GM23248 (cell line): ENCODE data around the gene ZNF548. TPM values are rescaled to one million over a fixed set of nuclear protein-coding genes. Genes with fewer than 3 reads are reported as not detected.

ENCODE experiments used
- DNase-seq: peaks from one replicate; pipeline ENCODE4 v3.0.0-alpha.2; 2015
- H2AFZ ChIP-seq: fragments of 200-600 bp; sonication (generic); 2 replicates; pipeline ENCODE4 v1.6.1; 2016; ENCODE audit warnings: antibody characterized with exemption
- H3F3A ChIP-seq: fragments of 200-600 bp; sonication (generic); 2 replicates; pipeline ENCODE4 v1.6.1; 2016; ENCODE audit warnings: mild to moderate bottlenecking, antibody characterized with exemption, mixed run types; ENCODE audit not compliant: insufficient read depth
- H3K27ac ChIP-seq: fragments of 200-600 bp; sonication (generic); 2 replicates; pipeline ENCODE4 v1.5.1; 2016; ENCODE audit warnings: mild to moderate bottlenecking
- H3K27me3 ChIP-seq: fragments of 200-600 bp; sonication (generic); replicated peaks from 2 replicates; pipeline ENCODE4 v1.6.1; 2016; ENCODE audit warnings: mild to moderate bottlenecking; ENCODE audit not compliant: insufficient read depth
- H3K36me3 ChIP-seq: fragments of 200-600 bp; sonication (generic); 2 replicates; pipeline ENCODE4 v1.6.1; 2016; ENCODE audit warnings: low read depth, mild to moderate bottlenecking
- H3K4me1 ChIP-seq: fragments of 200-600 bp; sonication (generic); 2 replicates; pipeline ENCODE4 v1.6.1; 2016; ENCODE audit warnings: mild to moderate bottlenecking; ENCODE audit not compliant: insufficient read depth
- H3K4me2 ChIP-seq: fragments of 200-600 bp; sonication (generic); one replicate; pipeline ENCODE4 v1.6.1; 2016; ENCODE audit warnings: mild to moderate bottlenecking; ENCODE audit not compliant: unreplicated experiment
- H3K4me3 ChIP-seq: fragments of 200-600 bp; sonication (generic); 2 replicates; pipeline ENCODE4 v1.5.1; 2016; ENCODE audit warnings: mild to moderate bottlenecking
- H3K79me2 ChIP-seq: fragments of 200-600 bp; sonication (generic); 2 replicates; pipeline ENCODE4 v1.6.1; 2016; ENCODE audit warnings: mild to moderate bottlenecking; ENCODE audit not compliant: insufficient read depth
- H3K9ac ChIP-seq: fragments of 200-600 bp; sonication (generic); 2 replicates; pipeline ENCODE4 v1.6.1; 2016; ENCODE audit warnings: mild to moderate bottlenecking
- H3K9me2 ChIP-seq: fragments of 200-600 bp; sonication (generic); 2 replicates; pipeline ENCODE4 v1.6.1; 2016; ENCODE audit warnings: mixed run types, mild to moderate bottlenecking, moderate library complexity; ENCODE audit not compliant: insufficient read depth
- H3K9me3 ChIP-seq: fragments of 200-600 bp; sonication (generic); one replicate; pipeline ENCODE4 v1.6.1; 2017; ENCODE audit warnings: low read depth
- H4K20me1 ChIP-seq: fragments of 200-600 bp; sonication (generic); 2 replicates; pipeline ENCODE4 v1.6.0; 2016; ENCODE audit not compliant: insufficient read depth
- EZH2 ChIP-seq: fragments of 200-600 bp; sonication (generic); IDR thresholded peaks from 2 replicates; pipeline ENCODE4 v1.6.1; 2018; ENCODE audit warnings: antibody characterized with exemption, mild to moderate bottlenecking; ENCODE audit not compliant: insufficient read depth, poor library complexity, severe bottlenecking
- EZH2phosphoT487 ChIP-seq: fragments of 200-600 bp; sonication (generic); IDR thresholded peaks from 2 replicates; pipeline ENCODE4 v1.6.1; 2018; ENCODE audit warnings: antibody characterized with exemption, moderate library complexity, mild to moderate bottlenecking, low read depth; ENCODE audit not compliant: insufficient read depth
- WGBS, 2 experiments: methylation state at CpG; one replicate each; pipeline ENCODE4 v1.1.6; 2015 to 2017; ENCODE audit warnings: low lambda C conversion rate in 2 of 2, low coverage in 1 of 2; ENCODE audit errors: missing lambda C conversion rate in 2 of 2; 5-methylcytosine and 5-hydroxymethylcytosine counted together
- in situ Hi-C: fragments of 300-500 bp; cut with MboI; formaldehyde crosslinking; loops from 2 replicates; pipeline ENCODE4 v1.15.0; 2020
- polyA plus RNA-seq: library from polyadenylated mRNA; unstranded; fragments of >200 nt; fragmentation: Nextera tagmentation; extraction: Ambion mirVana; gene quantifications from 2 replicates; pipeline ENCODE4 v1.2.1, GENCODE V29; 2016
- total RNA-seq: library from RNA; depleted of rRNA; stranded (reverse); fragments of >200 nt; shearing (Covaris generic); gene quantifications from 2 replicates; pipeline ENCODE4 v1.2.3, GENCODE V29; 2014

ZNF548 gene
- total and polyA plus RNA-seq, 2 experiments from 2014 or later: 6.9 to 20.3 TPM

- H2AFZ ChIP-seq: no peak overlapping the region
- H3K9me2 ChIP-seq: no peaks in the 10 kb centered on the region
- peaks cover 44% of the 10 kb centered on the region for H3K79me2 ChIP-seq
- no peak overlapping the region for H3K4me3 ChIP-seq
- H3K4me2 ChIP-seq: no peak overlapping the region
- H3F3A ChIP-seq: peaks cover 12% of the 10 kb centered on the region; the same call in 1 of the 2 replicates
- H3K4me1 ChIP-seq: no peaks in the 10 kb centered on the region
- DNase-seq: no peak
- H3K9me3 ChIP-seq: no peaks in the 10 kb centered on the region
- H3K9ac ChIP-seq: no peak overlapping the region
- no peaks in the 10 kb centered on the region for H4K20me1 ChIP-seq
- TF ChIP-seq EZH2 (no peak), EZH2phosphoT487 (no peak)
- in situ Hi-C loops: no loop called here
- no peak overlapping the region for H3K27ac ChIP-seq
- no peaks in the 10 kb centered on the region for H3K27me3 ChIP-seq
- peaks cover 31% of the 10 kb centered on the region for H3K36me3 ChIP-seq
- 95 to 98% methylated on average over 3 of the region's 3 CpGs for WGBS, 2 experiments
Measured at GRCh38 chr19:57421037-57421436, 31.4 kb downstream of the ZNF548 start.

- peak overlapping the region; percentile 97 for H2AFZ ChIP-seq
- no peaks in the 10 kb centered on the region for H3K36me3 ChIP-seq
- peak overlapping the region; percentile 86 for H3K4me2 ChIP-seq
- peak overlapping the region; percentile 80 for H3K9ac ChIP-seq
- no peaks in the 10 kb centered on the region for H3K9me3 ChIP-seq
- no peaks in the 10 kb centered on the region for H4K20me1 ChIP-seq
- peak overlapping the region; percentile 81 for H3K4me3 ChIP-seq
- DNase-seq: peak; percentile 52
- H3F3A ChIP-seq: peaks cover 4% of the 10 kb centered on the region; the same call in 1 of the 2 replicates
- WGBS, 2 experiments: 30% methylated on average over 15 of the region's 15 CpGs
- peak overlapping the region; percentile 59 for H3K27ac ChIP-seq
- no peaks in the 10 kb centered on the region for H3K27me3 ChIP-seq
- no peaks in the 10 kb centered on the region for H3K9me2 ChIP-seq
- H3K4me1 ChIP-seq: peaks cover 25% of the 10 kb centered on the region
- in situ Hi-C loops: no loop called here
- TF ChIP-seq EZH2 (no peak), EZH2phosphoT487 (no peak)
- peaks cover 42% of the 10 kb centered on the region for H3K79me2 ChIP-seq
Measured at GRCh38 chr19:57434386-57435061, 44.9 kb downstream of the ZNF548 start.

DNA sequence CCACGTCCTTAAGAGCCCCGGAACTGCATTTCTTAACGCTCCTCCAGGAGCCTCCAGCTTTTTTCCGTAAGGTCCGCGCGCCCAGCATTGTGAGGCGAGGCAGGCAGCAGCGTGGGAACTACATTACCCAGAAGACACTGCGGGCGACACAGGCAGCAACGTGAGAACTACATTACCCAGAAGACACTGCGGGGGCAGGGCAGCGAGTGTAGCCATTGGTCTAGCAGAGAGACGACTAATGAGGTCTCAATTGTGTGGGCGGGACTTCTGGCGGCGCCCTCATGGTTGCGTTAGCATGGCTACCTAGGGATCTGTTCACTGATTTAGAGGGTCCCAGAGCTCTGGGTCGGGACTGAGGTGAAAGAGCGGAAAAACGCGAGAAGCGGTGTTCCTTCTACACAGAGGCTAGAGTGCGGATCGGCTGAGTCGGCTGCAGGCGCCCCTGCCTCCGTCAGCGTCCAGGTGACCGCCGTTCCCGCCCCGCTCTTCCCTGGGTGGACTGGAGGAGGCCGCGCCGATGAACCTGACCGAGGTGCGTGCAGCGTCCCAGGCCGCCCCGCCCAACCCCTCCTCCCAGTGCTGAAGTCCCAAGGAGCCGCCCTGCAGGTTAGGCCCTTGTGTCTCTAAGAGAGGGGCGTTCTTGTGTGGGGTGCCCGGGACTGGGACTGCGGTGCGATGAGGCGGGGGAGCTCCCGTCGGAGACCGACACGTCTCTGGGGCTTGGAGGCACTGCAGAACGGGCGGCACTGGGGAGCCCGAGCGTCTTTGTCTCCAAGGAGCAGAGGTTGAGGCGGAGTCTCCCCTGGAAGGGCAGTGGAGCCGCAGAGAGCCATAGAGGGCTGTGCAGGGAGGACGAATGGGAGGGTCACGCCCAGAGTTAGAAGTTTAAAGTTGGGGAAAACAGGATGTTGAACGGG is 45.7 kb downstream of the ZNF548 start, which contains the start of gene ZNF749:
TSS of gene ZNF749 (plus strand) at position 264 of the 917 bp plus-strand sequence. CDS start at position 518, 254 bp downstream.
- TF ChIP-seq EZH2phosphoT487: no peak
- no peak for TF ChIP-seq EZH2
- Histone ChIP-seq H3K9ac (peak within 1 kb of the TSS; percentile 80), H3K79me2 (peaks cover 50% of the 10 kb centered on the region), H3K4me1 (peaks cover 25% of the 10 kb centered on the region), H3K4me3 (peak within 1 kb of the TSS; percentile 81), H3K27ac (peak within 1 kb of the TSS; percentile 59), H3K36me3 (no peaks in the 10 kb centered on the region), H3F3A (peaks cover 4% of the 10 kb centered on the region; the same call in 1 of the 2 replicates), H3K27me3 (no peaks in the 10 kb centered on the region), H3K9me3 (no peaks in the 10 kb centered on the region), H3K4me2 (peak within 1 kb of the TSS; percentile 98), H2AFZ (peak within 1 kb of the TSS; percentile 97), H3K9me2 (no peaks in the 10 kb centered on the region), H4K20me1 (no peaks in the 10 kb centered on the region)
- DNase-seq: peak; percentile 99
- in situ Hi-C loops: no loop called here
- WGBS, 2 experiments: 1 to 2% methylated on average over 42 to 61 of the region's 61 CpGs

DNA sequence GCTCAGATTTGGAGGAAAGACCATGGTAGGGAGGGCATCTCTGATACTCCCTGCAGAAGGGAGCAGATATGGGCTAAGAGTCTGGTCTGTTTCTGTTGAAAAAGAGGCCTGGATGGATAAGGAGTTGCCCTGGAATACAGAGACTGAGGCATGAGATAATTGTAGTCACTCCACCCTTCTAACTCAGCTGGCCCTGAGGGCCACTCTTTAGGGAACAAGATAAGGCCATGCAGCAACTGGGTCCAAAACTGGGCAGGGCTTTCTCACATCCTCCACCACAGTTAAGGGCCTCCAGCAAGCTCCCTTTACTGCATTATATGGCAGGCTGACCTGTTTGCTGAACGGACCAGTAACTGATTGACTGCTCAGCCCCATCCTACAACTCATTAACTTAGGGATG is 46.8 kb downstream of the ZNF548 start:
- H3K9me2 ChIP-seq: no peaks in the 10 kb centered on the region
- H3K4me3 ChIP-seq: peak overlapping the region; percentile 81
- peak overlapping the region; percentile 98 for H3K4me2 ChIP-seq
- no peaks in the 10 kb centered on the region for H3K36me3 ChIP-seq
- in situ Hi-C loops: no loop called here
- peaks cover 61% of the 10 kb centered on the region for H3K79me2 ChIP-seq
- no peaks in the 10 kb centered on the region for H3K9me3 ChIP-seq
- H3K27me3 ChIP-seq: no peaks in the 10 kb centered on the region
- H3F3A ChIP-seq: peaks cover 4% of the 10 kb centered on the region; the same call in 1 of the 2 replicates
- H4K20me1 ChIP-seq: no peaks in the 10 kb centered on the region
- peak overlapping the region; percentile 97 for H2AFZ ChIP-seq
- 92 to 97% methylated on average over 1 of the region's 1 CpG for WGBS, 2 experiments
- DNase-seq: peak; percentile 14
- no peak for TF ChIP-seq EZH2phosphoT487
- H3K27ac ChIP-seq: no peak overlapping the region
- peak overlapping the region; percentile 80 for H3K9ac ChIP-seq
- H3K4me1 ChIP-seq: peaks cover 25% of the 10 kb centered on the region
